Inferior parietal cortex (tissue), 1 donor: ENCODE measurements around the gene ACOT7.

Experiments
- DNase-seq: peaks from one replicate; pipeline ENCODE4 v3.0.0-alpha.2; 2016; ENCODE audit errors: extremely low spot score

ACOT7 gene

GRCh38 chr1:6268415-6268814 lies 125.2 kb downstream of the ACOT7 start:
- DNase-seq: no peak

GRCh38 chr1:6267686-6268322 lies 125.8 kb downstream of the ACOT7 start:
- DNase-seq: no peak

- DNase-seq: no peak
Measured at GRCh38 chr1:6266641-6267040, 126.9 kb downstream of the ACOT7 start.

GRCh38 chr1:6265151-6265550 lies 128.4 kb downstream of the ACOT7 start:
- DNase-seq: no peak

- no peak for DNase-seq
Measured at GRCh38 chr1:6263716-6264115, 129.9 kb downstream of the ACOT7 start.

GRCh38 chr1:6262555-6263420 lies 130.8 kb downstream of the ACOT7 start:
- DNase-seq: no peak

- DNase-seq: no peak
Measured at GRCh38 chr1:6261615-6261995, 132.0 kb downstream of the ACOT7 start.

GRCh38 chr1:6260961-6261614 lies 132.5 kb downstream of the ACOT7 start, which contains the start of gene GPR153:
Gene GPR153, minus strand, starts transcription at chr1:6261098. Its CDS starts 6,193 bp downstream, at chr1:6254905.
- no peak for DNase-seq

GRCh38 chr1:6260433-6260934 lies 133.1 kb downstream of the ACOT7 start:
- DNase-seq: no peak

GRCh38 chr1:6259491-6260362 lies 133.8 kb downstream of the ACOT7 start:
- DNase-seq: peak; percentile 30

GRCh38 chr1:6258675-6259074 lies 134.9 kb downstream of the ACOT7 start:
- DNase-seq: no peak

GRCh38 chr1:6257541-6258069 lies 136.0 kb downstream of the ACOT7 start:
- DNase-seq: no peak

- DNase-seq: no peak
Measured at GRCh38 chr1:6256645-6257044, 136.9 kb downstream of the ACOT7 start.

- DNase-seq: no peak
Measured at GRCh38 chr1:6254691-6255090, 138.9 kb downstream of the ACOT7 start.

GRCh38 chr1:6253380-6253779 lies 140.2 kb downstream of the ACOT7 start:
- no peak for DNase-seq

- DNase-seq: no peak
Measured at GRCh38 chr1:6252374-6252710, 141.2 kb downstream of the ACOT7 start.

GRCh38 chr1:6251681-6252373 lies 141.7 kb downstream of the ACOT7 start:
- DNase-seq: no peak

- DNase-seq: no peak
Measured at GRCh38 chr1:6251233-6251632, 142.3 kb downstream of the ACOT7 start.

GRCh38 chr1:6249739-6250689 lies 143.6 kb downstream of the ACOT7 start:
- no peak for DNase-seq
